OCI-LY7 (cell line): ENCODE results near the gene TPD52L1. TPM values are rescaled to one million over a fixed set of nuclear protein-coding genes. Genes with fewer than 3 reads are reported as not detected.

ENCODE experiments used
- BruUV-seq: library from RNA; stranded (reverse); fragments of 400-500 nt; replicated peaks from 2 replicates; lab custom pipeline; 2021; lab: Mats Ljungman, UMichigan
- CTCF ChIA-PET: fragments of 300-600 bp; sonication (Branson Sonifier 250); formaldehyde crosslinking; loops from one replicate; lab custom pipeline; 2022; ENCODE audit warnings: antibody characterized with exemption; ENCODE audit not compliant: unreplicated experiment; lab: Charles Lee
- POLR2A ChIA-PET: fragments of 300-600 bp; sonication (Branson Sonifier 250); formaldehyde crosslinking; loops from one replicate; lab custom pipeline; 2022; ENCODE audit warnings: antibody characterized with exemption; lab: Charles Lee
- DNase-seq: peaks from one replicate; pipeline ENCODE4 v3.0.0-alpha.2; 2015; ENCODE audit warnings: low spot score
- H2AFZ ChIP-seq: fragments of 200-600 bp; sonication (generic), shearing (Covaris generic); 2 replicates; pipeline ENCODE4 v1.6.1; 2014; ENCODE audit warnings: mild to moderate bottlenecking, antibody characterized with exemption, low read length, moderate library complexity
- H3K27ac ChIP-seq: fragments of 200-600 bp; sonication (generic); 2 replicates; pipeline ENCODE4 v1.5.1; 2014; ENCODE audit warnings: mixed run types, low read depth, mild to moderate bottlenecking, moderate library complexity, low read length, inconsistent platforms; ENCODE audit not compliant: poor library complexity, severe bottlenecking
- H3K36me3 ChIP-seq: fragments of 200-600 bp; sonication (generic); 2 replicates; pipeline ENCODE4 v1.6.1; 2014; ENCODE audit warnings: mild to moderate bottlenecking, antibody characterized with exemption, low read length, moderate library complexity, mixed read lengths; ENCODE audit not compliant: insufficient read depth
- H3K4me1 ChIP-seq: fragments of 200-600 bp; sonication (generic); 2 replicates; pipeline ENCODE4 v1.5.1; 2014; ENCODE audit warnings: mild to moderate bottlenecking, low read length; ENCODE audit not compliant: insufficient read depth, poor library complexity, severe bottlenecking
- H3K4me2 ChIP-seq: fragments of 200-600 bp; sonication (generic); 2 replicates; pipeline ENCODE4 v1.6.1; 2014; ENCODE audit warnings: mild to moderate bottlenecking, low read length
- H3K4me3 ChIP-seq: fragments of 200-600 bp; sonication (generic); 2 replicates; pipeline ENCODE4 v1.5.1; 2014; ENCODE audit warnings: mild to moderate bottlenecking, low read depth, low read length; ENCODE audit not compliant: poor library complexity, severe bottlenecking
- H3K79me2 ChIP-seq: fragments of 200-600 bp; sonication (generic); 2 replicates; pipeline ENCODE4 v1.6.1; 2016; ENCODE audit warnings: low read depth, mild to moderate bottlenecking, low read length, moderate library complexity, mixed read lengths; ENCODE audit not compliant: insufficient read depth
- H3K9me2 ChIP-seq: fragments of 200-600 bp; sonication (generic); 2 replicates; pipeline ENCODE4 v1.6.1; 2016; ENCODE audit warnings: mild to moderate bottlenecking, low read length, mixed read lengths; ENCODE audit not compliant: insufficient read depth
- H3K9me3 ChIP-seq: fragments of 200-600 bp; sonication (generic); 2 replicates; pipeline ENCODE4 v1.6.1; 2014; ENCODE audit warnings: mild to moderate bottlenecking, mixed run types, low read length, mixed read lengths
- H4K20me1 ChIP-seq: fragments of 200-600 bp; sonication (generic); 2 replicates; pipeline ENCODE4 v1.6.1; 2014; ENCODE audit warnings: mild to moderate bottlenecking, antibody characterized with exemption, low read length, moderate library complexity, mixed read lengths; ENCODE audit not compliant: insufficient read depth
- CTCF ChIP-seq: fragments of 200-600 bp; sonication (generic); conservative IDR thresholded peaks from 2 replicates; pipeline ENCODE4 v1.5.1; 2014; ENCODE audit warnings: mild to moderate bottlenecking, antibody characterized with exemption, low read length, moderate library complexity, mixed read lengths
- EZH2phosphoT487 ChIP-seq: fragments of 200-600 bp; sonication (generic); IDR thresholded peaks from 2 replicates; pipeline ENCODE4 v1.6.1; 2018; ENCODE audit warnings: low read depth, borderline replicate concordance, mild to moderate bottlenecking, mixed run types, antibody characterized with exemption, low read length, moderate library complexity, mixed read lengths
- intact Hi-C: fragments of 100-400 bp; cut with micrococcal nuclease; formaldehyde crosslinking; loops from one replicate; pipeline ENCODE4 v1.10.0; 2022; ENCODE audit not compliant: unreplicated experiment
- total RNA-seq, 2 experiments: library from RNA; depleted of rRNA in 1 of 2; stranded (reverse); fragments of >200 nt in 1 of 2; shearing (Covaris generic) in 1 of 2; gene quantifications; 2 replicates each; pipeline ENCODE4 v1.2.3, GENCODE V29; 2014 to 2022

Gene TPD52L1
- total RNA-seq, 2 experiments from 2014 or later, result not detected

GRCh38 chr6:125273251-125273650 is 119.7 kb downstream of the TPD52L1 start:
- Histone ChIP-seq H3K4me1 (no peaks in the 10 kb centered on the region), H3K27ac (no peak overlapping the region), H3K36me3 (peaks cover 59% of the 10 kb centered on the region), H3K9me3 (no peaks in the 10 kb centered on the region), H4K20me1 (no peaks in the 10 kb centered on the region), H3K79me2 (no peaks in the 10 kb centered on the region), H3K9me2 (no peaks in the 10 kb centered on the region), H3K4me2 (no peak overlapping the region), H2AFZ (no peak overlapping the region), H3K4me3 (no peak overlapping the region)
- ChIA-PET CTCF (no interaction called here), POLR2A (interaction anchor here (0.6 kb wide), 1 partner anchor 1461 kb away, joined by 3 read pairs; no protein-coding TSS in a partner anchor)
- DNase-seq, result no peak
- BruUV-seq, result no TSS peak
- intact Hi-C loops, result no loop called here
- TF ChIP-seq EZH2phosphoT487 (no peak), CTCF (no peak)

GRCh38 chr6:125273965-125274364 is 120.4 kb downstream of the TPD52L1 start:
- Histone ChIP-seq H3K4me2 (no peak overlapping the region), H3K79me2 (no peaks in the 10 kb centered on the region), H3K4me1 (no peaks in the 10 kb centered on the region), H3K4me3 (no peak overlapping the region), H4K20me1 (no peaks in the 10 kb centered on the region), H2AFZ (no peak overlapping the region), H3K27ac (no peak overlapping the region), H3K9me3 (no peaks in the 10 kb centered on the region), H3K36me3 (peaks cover 62% of the 10 kb centered on the region), H3K9me2 (no peaks in the 10 kb centered on the region)
- DNase-seq, result no peak
- ChIA-PET CTCF (no interaction called here), POLR2A (interaction anchor here (0.6 kb wide), 1 partner anchor 1461 kb away, joined by 3 read pairs; no protein-coding TSS in a partner anchor)
- TF ChIP-seq CTCF, result no peak
- no peak for TF ChIP-seq EZH2phosphoT487
- intact Hi-C loops, result no loop called here
- BruUV-seq, result TSS peak; percentile 39

GRCh38 chr6:125274935-125275334 is 121.4 kb downstream of the TPD52L1 start:
- DNase-seq, result no peak
- H3K27ac ChIP-seq, result no peak overlapping the region
- H2AFZ ChIP-seq, result no peak overlapping the region
- H3K4me2 ChIP-seq, result no peak overlapping the region
- ChIA-PET POLR2A (no interaction called here), CTCF (no interaction called here)
- H3K4me3 ChIP-seq, result no peak overlapping the region
- no peaks in the 10 kb centered on the region for H3K9me2 ChIP-seq
- TF ChIP-seq EZH2phosphoT487 (no peak), CTCF (no peak)
- H3K36me3 ChIP-seq, result peaks cover 69% of the 10 kb centered on the region
- no peaks in the 10 kb centered on the region for H3K79me2 ChIP-seq
- no peaks in the 10 kb centered on the region for H3K9me3 ChIP-seq
- H4K20me1 ChIP-seq, result no peaks in the 10 kb centered on the region
- H3K4me1 ChIP-seq, result no peaks in the 10 kb centered on the region
- intact Hi-C loops, result no loop called here
- no TSS peak for BruUV-seq
